Spleen (tissue), 7 donors: Measurements from ENCODE around the gene GABBR1.

Experiments
- CTCF ChIP-seq, 11 experiments: fragments of 200-600 bp in 7 of 11; fragments of 450-650 bp in 4 of 11; sonication (generic) in 4 of 11; IDR thresholded peaks in 8 of 11; conservative IDR thresholded peaks in 3 of 11; 1 replicate in 7 of 11; 2 replicates in 4 of 11; pipeline versions ENCODE4 v1.4.0 to v1.8.0; 2016 to 2021; ENCODE audit warnings: antibody characterized with exemption in 11 of 11, inconsistent platforms in 4 of 11, mild to moderate bottlenecking in 1 of 11
- POLR2A ChIP-seq, 3 donors: fragments of 450-650 bp; IDR thresholded peaks; one replicate each; pipeline ENCODE4 v1.5.1; 2017; ENCODE audit warnings: antibody characterized with exemption in 3 of 3, mild to moderate bottlenecking in 1 of 3
- donor health status: DM: no; HTN: no; CAD: no; lungs with moderate emphysema.
- donor health status: DM: no; HTN: no; CAD: no.
- donor health status: DM: no; HTN: no; CAD: no.

GRCh38 chr6:29577544-29577943 is 55.4 kb downstream of the GABBR1 start:
- TF ChIP-seq CTCF (IDR thresholded peaks at IDR 0.05 in 8 of 11, conservative IDR thresholded peaks at IDR 0.05 in 3 of 11) (no peak), POLR2A (IDR thresholded peaks at IDR 0.05) (no peak)
